DMS 273 (cell line): ENCODE data around the gene PLA2R1.

ENCODE experiments used
- DNase-seq: peaks from one replicate; lab custom pipeline; 2025; ENCODE audit not compliant: unreplicated experiment; lab: John Stamatoyannopoulos, UW

The PLA2R1 gene

DNA sequence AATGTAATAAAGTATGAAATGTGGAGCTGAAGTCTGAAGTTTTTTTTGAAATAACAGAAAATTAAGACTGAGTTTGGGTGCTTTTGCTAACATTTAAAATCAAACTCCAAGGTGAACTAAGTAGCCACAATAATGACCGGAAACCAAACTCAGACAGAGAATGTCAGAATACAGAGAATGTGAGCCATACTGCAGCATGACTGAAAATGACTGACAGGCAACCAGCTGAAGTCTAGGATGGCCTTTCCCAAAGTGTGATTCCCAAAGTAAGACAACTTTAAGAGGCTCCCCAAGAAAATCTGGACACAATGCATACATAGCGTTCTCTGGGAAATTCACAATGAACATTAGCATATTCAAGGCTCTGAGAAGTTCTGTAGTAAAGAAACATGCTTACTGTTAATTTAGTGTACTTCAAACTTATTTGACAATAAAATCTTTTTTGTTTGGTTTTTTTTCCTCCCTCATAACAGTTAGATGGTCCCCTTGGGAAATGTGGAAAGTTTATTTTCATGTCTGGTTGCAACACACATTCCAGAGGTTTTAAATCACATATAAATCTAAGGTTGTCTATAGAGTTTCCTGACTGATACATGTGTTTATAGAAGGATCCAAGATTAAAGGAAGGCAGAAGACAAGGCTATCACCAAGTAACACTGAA, 28.6 kb downstream of the PLA2R1 start:
- DNase-seq, result no peak

DNA sequence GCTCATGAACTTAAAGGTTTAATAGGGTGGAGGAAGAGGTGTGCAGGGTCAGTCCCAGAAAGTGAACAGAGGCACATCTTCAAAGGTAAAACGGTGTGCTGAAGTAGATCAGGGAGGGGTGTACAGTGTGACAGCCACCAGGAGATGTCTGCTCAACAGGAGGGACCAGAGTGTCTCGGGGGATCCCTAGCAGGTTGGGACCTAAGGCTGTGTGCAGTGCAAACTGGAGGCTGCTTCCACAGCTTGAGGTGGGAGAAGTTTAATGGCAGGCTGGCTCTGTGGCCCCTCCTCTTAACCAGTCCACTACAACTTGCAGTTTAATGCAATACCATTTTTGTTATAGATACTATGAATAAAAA, 33.2 kb downstream of the PLA2R1 start:
- DNase-seq, result no peak

DNA sequence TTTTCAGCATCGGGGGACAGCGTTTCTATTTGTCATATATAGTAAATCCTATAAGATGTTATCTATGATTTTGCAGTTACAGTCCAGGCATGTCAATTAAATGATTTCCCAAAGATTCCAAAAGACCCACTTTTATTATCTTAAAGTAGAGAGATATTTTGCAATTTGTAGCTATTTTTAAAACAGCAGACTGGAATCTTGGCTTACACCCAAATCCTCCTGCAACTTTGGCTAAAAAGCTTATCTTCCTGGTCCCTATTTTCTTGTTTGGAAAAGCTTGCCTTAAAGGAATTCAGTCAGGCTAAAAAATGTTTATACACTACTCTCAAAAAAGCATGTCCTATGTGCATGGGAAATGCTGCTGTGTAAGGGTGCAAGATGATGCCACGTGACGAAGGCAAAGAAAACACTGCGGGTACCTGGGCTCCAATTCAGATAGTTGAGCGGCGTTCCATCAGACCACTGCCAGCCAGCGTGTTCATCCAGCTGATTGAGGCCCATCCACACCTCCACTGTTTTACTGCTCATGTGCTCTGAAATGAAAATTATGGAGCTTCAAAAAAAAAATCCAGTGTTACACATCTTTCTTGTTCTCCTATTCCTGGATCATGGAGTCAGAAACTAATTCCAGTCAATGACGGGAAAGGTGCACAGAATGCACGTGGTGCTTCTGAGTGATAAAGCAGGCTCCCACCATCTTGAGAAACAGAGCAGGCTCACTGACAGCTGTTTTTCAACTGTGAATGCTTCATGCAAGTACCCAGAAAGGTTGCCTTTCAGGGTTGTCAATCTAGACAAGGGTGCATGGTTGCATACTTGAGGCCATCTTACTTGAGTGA, 33.8 kb downstream of the PLA2R1 start:
- no peak for DNase-seq

DNA sequence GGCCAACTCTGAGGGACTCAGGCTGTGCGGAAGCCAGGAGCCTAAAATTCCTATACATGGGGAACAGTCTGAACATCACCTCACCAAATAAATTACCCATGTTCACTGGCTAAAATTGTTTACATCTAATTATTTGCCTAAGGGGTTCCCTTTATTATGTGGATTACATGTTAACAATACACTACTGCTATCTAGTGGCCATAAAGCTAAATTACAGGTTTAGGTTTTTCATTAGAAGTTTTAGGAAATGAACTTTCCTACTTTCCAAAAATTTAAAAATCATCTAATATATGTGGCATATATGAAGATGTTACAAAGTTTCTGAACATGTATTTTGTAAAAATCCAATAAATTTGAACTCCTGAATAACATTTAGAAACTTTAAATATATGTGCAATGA, 40.3 kb downstream of the PLA2R1 start:
- peak; percentile 29 for DNase-seq

DNA sequence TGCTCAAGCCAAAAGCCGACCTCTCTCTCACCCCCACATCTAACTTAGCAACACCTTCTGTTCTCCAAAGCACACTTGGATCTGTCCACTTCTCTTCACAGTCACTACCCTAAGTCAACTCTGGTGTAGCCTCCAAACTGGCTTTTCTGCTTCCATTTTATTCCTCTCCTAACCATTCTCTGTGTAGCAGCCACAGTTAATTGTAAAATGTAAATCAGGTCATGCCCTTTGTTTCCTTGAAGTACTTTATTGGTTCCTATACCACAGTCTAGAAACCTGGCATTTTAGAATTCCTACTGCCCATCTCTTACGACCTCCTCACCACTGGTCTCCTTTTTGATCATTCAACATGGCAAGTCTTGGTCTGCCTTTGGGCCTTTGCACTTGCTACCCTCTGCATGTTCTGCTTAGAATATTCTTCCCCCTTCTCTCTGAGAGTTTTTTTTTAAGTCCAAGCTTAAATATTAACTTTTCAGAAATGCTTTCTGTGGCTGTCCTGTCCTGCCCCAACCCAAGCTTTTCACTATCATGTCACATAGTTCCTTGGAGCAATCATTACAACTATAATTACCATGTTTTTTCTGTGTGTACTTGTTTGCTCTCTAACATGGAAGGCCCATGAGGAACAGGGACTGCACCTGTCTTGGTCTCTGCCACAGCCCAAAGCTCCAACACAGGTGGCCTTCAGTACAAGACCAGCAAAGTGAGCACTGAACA, 42.9 kb downstream of the PLA2R1 start:
- no peak for DNase-seq

DNA sequence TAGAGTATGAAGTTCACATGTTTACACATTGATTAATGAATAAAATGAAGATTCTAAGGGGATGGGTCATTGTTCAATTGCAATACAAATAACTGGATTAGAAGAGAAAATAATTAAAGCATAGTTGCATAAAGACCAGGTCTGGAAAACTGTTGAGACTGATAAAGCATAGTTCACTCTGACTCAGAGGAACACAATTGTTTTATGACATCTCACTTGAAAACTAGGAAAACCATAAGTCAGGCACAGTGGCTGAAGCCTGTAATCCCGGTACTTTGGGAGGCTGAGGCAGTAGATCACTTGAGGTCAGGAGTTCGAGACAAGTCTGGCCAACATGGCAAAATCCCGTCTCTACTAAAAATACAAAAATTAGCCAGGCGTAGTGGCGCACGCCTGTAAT, 46.7 kb downstream of the PLA2R1 start:
- no peak for DNase-seq

DNA sequence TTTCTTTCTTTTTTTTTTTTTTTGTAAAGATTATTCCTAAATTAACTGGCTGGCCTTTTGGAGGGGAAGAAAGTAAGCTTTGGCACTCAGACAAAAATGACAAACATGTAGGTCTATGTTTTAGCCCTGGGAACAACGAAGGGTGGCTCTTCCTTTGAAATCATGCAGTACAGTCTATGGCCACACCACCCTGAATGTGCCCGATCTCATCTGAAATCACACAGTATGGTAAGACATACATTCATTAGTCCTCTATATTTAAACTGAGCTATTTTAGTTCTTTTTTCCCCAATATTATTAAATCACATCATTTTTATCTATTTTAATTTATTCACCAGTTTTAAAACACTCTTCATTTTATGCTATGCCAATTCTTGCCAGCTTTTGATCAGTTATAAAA, 48.2 kb downstream of the PLA2R1 start:
- DNase-seq, result no peak

DNA sequence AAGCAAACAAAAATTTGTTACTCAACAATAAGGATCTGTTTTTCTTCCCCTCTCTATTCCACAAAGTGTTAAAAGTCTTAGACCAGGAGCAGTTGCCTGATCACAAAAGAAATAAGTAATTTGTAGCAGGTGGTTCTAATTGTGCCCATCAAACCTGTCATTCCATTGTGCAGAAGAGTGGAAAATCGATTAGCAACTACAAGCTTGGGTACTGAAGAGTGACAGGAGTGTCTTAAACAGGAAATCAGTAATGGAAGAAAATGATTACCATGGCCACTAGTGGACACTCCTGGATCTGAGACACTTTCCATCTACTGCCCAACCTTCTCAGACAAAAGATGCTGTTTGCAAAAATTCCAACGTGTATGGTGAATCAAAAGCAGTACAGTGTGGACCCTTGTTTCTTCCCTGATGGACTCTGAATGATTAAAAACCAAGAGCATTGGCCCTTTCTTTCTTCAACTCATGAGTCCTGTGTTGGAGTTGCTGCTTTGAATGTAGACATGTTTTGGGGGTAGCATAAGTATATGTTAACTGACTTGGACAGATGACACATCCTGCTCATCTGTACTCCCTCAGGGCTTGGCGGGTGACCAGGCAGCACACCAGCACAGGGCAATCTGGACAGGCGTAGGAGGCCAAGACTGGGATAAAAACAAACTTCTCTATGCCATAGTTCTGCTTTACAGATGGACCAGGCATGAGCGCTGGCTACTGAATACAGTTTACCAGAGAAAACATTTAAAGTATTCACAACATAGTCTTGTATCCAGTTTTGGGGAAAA, 51.9 kb downstream of the PLA2R1 start:
- DNase-seq, result peak; percentile 26

DNA sequence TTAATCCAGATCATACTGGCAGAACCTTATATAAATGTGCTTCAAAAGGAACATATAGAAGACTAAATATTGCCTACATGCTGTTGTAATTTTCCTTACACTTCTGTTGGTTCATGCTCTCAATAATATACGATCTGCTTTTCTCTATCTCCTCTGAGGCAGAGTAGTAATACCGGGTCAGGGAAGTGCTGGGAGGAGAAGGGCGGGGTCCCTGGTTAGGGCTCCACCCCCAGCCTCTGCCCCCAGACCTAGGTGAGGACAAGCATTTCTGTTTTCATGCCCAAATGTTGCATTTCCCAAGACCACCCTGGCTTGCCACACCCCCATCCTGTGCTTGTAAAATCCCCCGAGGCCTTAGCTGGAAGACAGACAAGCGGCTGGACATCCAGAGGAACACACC, 55.3 kb downstream of the PLA2R1 start:
- no peak for DNase-seq

DNA sequence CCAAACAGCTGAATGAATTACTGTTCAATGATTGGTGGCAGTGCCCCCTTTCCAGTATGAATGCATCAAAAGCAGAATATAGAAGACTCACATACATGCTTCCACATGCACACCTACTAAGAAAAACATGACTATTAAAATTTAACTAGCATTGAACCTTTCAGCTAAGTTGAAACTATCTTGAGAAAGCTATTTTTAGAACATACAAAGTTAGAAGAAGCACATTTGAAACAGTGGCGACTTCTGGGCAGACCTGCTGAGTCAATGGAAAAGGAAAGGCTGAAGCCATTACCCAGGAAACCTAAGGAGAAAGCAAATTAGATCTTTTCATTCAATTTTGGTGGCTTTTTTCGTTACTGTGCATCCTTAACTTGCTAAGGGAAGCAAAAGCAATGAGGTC, 55.9 kb downstream of the PLA2R1 start:
- DNase-seq, result no peak

DNA sequence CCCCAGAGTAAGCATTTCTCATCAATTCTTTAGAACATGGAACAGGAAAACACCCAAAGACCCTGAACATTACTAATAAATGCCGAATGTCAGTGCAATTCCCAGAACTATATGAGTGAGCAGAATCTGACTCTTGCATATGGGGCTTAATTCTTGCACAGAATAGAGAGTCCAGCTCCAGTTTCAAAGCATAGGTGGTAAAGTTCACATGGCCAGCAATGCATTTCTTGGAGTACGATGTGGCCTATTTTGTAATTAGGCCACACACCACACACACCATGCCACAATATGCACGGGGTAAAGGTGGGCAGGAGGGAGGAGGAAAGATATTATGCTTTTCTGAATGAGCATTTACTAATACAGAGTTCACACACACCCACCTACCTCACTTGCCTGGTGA, 56.5 kb downstream of the PLA2R1 start:
- no peak for DNase-seq

DNA sequence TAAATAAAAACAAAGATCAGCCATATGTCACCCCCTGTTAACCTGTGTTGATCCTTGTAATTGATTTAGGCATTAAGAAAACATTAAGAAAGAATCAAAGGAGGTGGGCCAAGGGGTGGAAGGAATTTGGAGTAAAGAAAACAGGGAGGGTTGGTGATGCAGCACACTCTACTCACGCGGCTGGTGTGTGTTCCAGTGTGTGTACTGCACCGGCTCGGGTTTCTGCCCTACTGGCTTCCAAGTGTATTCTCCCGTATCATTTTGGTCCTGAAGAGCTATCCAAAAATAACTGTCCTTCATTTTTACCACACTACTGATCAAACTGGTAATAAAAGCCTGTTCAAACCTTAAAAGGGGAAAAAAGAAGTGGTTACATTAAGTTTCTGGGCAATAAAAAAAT, 56.9 kb downstream of the PLA2R1 start:
- DNase-seq, result no peak

DNA sequence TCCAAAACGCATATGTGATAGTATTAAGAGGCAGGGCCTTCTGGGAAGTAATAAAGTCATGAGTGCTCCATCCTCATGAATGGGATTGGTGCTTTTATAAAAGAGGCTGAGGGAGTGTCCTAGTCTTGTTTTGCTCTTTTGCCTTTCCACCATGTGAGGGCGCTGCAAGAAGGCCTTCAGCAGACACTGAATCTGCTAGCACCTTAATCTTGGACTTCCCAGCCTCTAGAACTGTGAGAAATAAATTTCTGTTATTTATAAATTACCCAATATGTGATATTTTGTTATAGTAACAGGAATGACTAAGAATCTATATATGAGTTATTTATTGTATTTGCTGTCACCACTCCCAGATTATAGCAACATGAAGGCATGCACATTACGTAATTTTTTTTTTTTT, 63.5 kb downstream of the PLA2R1 start:
- peak; percentile 5 for DNase-seq

DNA sequence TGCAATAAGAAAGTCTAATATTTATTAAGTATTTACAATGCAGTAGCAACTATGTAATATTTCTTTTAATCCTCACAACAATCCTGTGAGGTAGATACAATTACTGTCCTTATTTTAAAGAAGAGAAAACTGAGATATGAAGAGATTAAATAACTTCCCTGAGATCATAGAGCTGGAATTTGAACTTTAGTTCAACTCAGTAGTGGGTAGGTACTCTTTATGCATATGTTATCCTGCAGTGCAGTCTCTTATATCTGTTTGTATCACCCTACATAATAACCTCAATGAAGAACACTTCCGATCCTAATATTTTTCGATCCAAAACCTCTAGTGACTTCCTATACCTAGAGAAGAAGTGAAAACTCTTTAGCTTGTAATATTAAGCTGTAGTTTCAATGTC, 64.2 kb downstream of the PLA2R1 start:
- DNase-seq, result no peak

DNA sequence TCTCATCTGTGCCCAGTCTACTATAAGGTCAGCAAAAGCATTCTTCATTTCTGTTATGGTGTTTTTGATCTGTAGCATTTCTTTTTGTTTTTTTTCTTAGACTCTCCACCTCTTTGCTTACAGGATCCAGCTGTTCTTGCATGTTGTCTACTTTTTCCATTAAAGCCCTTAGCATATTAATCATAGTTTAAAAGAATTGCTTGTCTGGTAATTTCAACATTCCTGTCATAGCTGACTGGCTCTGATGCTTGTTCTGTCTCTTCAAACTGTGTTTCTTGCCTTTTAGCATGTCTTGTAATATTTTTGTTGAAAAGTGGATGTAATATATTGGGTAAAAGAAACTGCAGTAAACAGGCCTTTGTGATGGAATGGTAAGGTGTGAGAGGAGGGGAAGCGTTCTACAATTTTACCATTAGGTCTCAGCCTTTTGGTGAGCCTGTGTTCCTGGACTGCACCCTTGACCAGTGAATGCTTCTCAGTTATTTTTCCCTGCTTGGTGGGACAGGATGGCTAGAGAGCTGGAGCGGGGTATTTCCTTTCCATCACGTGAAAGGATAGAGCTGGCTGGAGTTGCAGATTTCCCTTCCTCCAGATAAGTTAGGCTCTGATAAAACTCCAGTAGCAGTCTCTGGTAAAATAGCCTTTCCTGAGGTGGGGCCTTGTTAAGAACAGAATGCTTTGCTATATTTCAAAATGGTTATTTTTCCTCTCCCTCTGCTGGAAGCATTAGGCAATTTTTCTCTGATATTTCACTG, 65.4 kb downstream of the PLA2R1 start:
- DNase-seq, result no peak

DNA sequence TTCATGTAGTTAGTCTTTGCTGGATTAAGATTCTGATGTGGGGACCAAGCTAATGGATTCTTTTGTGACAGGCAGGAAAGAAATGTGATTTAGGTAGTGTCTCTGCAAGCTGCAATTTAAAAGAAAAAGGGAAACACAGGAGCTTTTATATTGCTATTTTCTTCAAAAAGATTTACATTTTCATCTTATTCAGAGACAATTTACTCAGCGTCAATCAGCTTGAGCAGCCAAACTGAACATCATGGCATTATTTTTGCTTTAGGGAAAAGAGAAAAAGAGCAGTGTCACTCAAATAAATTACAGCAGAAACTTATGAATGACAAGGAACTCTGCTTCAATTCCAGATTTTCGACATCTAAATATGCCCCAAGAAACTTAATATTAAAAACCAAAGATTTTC, 67.4 kb downstream of the PLA2R1 start:
- DNase-seq, result no peak

DNA sequence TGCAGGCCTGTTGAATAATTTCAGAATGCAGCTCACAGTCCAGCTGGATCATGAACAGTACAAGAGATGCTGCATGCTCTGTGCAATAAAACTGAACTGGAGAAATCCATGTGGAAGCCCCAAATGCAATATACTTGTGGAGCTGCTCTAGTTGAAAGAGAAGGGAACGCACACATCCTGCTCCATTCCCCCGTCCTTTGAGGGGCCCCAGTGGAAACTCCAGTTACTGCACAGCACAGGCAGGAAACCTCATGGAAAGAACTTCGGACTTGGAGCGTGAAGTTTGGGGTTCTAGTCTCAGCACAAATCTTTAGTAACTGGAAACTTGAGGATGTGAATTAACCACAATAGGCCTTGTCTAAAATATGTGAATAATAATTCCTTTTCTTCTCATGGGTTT, 73.2 kb downstream of the PLA2R1 start:
- no peak for DNase-seq

DNA sequence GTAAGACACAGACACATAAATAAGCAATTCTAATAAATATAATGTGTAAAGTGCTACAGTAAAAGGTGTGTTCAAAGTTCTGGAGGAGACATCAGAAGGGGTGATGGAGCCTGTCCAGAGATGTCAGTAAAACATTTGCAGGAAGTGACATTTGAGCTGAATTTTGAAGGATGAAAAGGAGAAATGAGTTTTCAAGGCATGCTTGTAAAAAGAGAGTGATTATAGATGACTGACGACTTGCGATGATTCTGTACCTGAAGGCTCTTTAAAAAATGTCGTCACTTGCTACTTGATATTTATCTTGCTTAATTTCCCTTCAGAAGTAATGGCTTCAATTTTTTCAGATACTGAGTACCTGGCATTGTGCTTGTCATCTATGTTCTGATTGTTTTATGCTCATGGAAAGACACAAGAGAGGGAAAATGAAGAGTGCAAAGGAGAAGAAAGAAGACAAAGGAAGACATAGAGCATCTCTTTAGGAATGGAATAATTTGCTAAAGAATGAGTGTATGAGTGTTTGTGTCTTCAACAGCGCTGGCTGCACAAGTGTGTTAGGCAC, 73.9 kb downstream of the PLA2R1 start:
- DNase-seq, result no peak

DNA sequence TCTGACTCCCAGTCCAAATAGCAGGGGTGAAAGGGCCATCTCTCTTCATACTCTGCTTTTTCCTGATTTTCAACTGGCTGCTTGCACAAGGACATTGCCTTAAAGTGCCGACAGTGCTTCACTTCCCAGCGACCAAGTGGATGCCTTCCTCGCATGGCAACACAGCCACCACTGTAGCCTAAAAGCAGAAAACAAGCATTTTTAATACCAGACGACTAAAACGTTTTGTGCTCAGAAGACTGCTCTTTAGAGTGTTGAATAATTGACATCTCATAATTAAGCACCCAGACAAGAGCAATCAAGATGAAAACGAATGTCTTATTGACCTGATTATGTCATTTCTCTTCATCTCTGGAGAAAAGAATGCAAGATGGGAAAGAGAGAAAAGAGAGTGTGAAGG, 75.2 kb downstream of the PLA2R1 start:
- DNase-seq, result no peak

DNA sequence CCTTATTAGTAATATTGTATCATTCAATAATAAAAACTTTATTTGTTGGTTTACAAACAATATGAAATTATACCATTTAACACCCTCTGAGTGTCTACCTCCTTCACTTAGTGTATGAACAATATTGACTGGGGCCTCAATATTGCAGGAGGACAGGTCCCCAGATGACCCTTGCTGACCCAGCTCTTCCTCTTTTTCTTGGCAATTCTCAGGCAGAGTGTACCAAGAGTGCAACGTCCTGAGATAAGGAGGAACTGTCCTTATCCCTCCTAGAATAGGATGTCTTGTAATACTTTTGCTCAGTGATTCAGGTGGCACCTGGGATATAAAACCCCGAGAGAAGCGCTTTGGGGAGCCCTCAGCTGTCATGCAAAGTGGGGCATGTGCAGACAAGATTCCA, 76.8 kb downstream of the PLA2R1 start:
- no peak for DNase-seq
